OCI-LY7 (cell line): ENCODE measurements around the gene FST. TPM values are rescaled to one million over a fixed set of nuclear protein-coding genes. Genes with fewer than 3 reads are reported as not detected.
A peak's percentile ranks its signal among the peaks of the same experiment; 100 is the strongest.

Source experiments
- BruUV-seq: library from RNA; stranded (reverse); fragments of 400-500 nt; replicated peaks from 2 replicates; lab custom pipeline; 2021; lab: Mats Ljungman, UMichigan
- CTCF ChIA-PET: fragments of 300-600 bp; sonication (Branson Sonifier 250); formaldehyde crosslinking; loops from one replicate; lab custom pipeline; 2022; ENCODE audit warnings: antibody characterized with exemption; ENCODE audit not compliant: unreplicated experiment; lab: Charles Lee
- POLR2A ChIA-PET: fragments of 300-600 bp; sonication (Branson Sonifier 250); formaldehyde crosslinking; loops from one replicate; lab custom pipeline; 2022; ENCODE audit warnings: antibody characterized with exemption; lab: Charles Lee
- DNase-seq: peaks from one replicate; pipeline ENCODE4 v3.0.0-alpha.2; 2015; ENCODE audit warnings: low spot score
- H2AFZ ChIP-seq: fragments of 200-600 bp; sonication (generic), shearing (Covaris generic); 2 replicates; pipeline ENCODE4 v1.6.1; 2014; ENCODE audit warnings: mild to moderate bottlenecking, antibody characterized with exemption, low read length, moderate library complexity
- H3K27ac ChIP-seq: fragments of 200-600 bp; sonication (generic); 2 replicates; pipeline ENCODE4 v1.5.1; 2014; ENCODE audit warnings: mixed run types, low read depth, mild to moderate bottlenecking, moderate library complexity, low read length, inconsistent platforms; ENCODE audit not compliant: poor library complexity, severe bottlenecking
- H3K36me3 ChIP-seq: fragments of 200-600 bp; sonication (generic); 2 replicates; pipeline ENCODE4 v1.6.1; 2014; ENCODE audit warnings: mild to moderate bottlenecking, antibody characterized with exemption, low read length, moderate library complexity, mixed read lengths; ENCODE audit not compliant: insufficient read depth
- H3K4me1 ChIP-seq: fragments of 200-600 bp; sonication (generic); 2 replicates; pipeline ENCODE4 v1.5.1; 2014; ENCODE audit warnings: mild to moderate bottlenecking, low read length; ENCODE audit not compliant: insufficient read depth, poor library complexity, severe bottlenecking
- H3K4me2 ChIP-seq: fragments of 200-600 bp; sonication (generic); 2 replicates; pipeline ENCODE4 v1.6.1; 2014; ENCODE audit warnings: mild to moderate bottlenecking, low read length
- H3K4me3 ChIP-seq: fragments of 200-600 bp; sonication (generic); 2 replicates; pipeline ENCODE4 v1.5.1; 2014; ENCODE audit warnings: mild to moderate bottlenecking, low read depth, low read length; ENCODE audit not compliant: poor library complexity, severe bottlenecking
- H3K79me2 ChIP-seq: fragments of 200-600 bp; sonication (generic); 2 replicates; pipeline ENCODE4 v1.6.1; 2016; ENCODE audit warnings: low read depth, mild to moderate bottlenecking, low read length, moderate library complexity, mixed read lengths; ENCODE audit not compliant: insufficient read depth
- H3K9me2 ChIP-seq: fragments of 200-600 bp; sonication (generic); 2 replicates; pipeline ENCODE4 v1.6.1; 2016; ENCODE audit warnings: mild to moderate bottlenecking, low read length, mixed read lengths; ENCODE audit not compliant: insufficient read depth
- H3K9me3 ChIP-seq: fragments of 200-600 bp; sonication (generic); 2 replicates; pipeline ENCODE4 v1.6.1; 2014; ENCODE audit warnings: mild to moderate bottlenecking, mixed run types, low read length, mixed read lengths
- H4K20me1 ChIP-seq: fragments of 200-600 bp; sonication (generic); 2 replicates; pipeline ENCODE4 v1.6.1; 2014; ENCODE audit warnings: mild to moderate bottlenecking, antibody characterized with exemption, low read length, moderate library complexity, mixed read lengths; ENCODE audit not compliant: insufficient read depth
- EZH2phosphoT487 ChIP-seq: fragments of 200-600 bp; sonication (generic); IDR thresholded peaks from 2 replicates; pipeline ENCODE4 v1.6.1; 2018; ENCODE audit warnings: low read depth, borderline replicate concordance, mild to moderate bottlenecking, mixed run types, antibody characterized with exemption, low read length, moderate library complexity, mixed read lengths
- intact Hi-C: fragments of 100-400 bp; cut with micrococcal nuclease; formaldehyde crosslinking; loops from one replicate; pipeline ENCODE4 v1.10.0; 2022; ENCODE audit not compliant: unreplicated experiment
- total RNA-seq, 2 experiments: library from RNA; depleted of rRNA in 1 of 2; stranded (reverse); fragments of >200 nt in 1 of 2; shearing (Covaris generic) in 1 of 2; gene quantifications; 2 replicates each; pipeline ENCODE4 v1.2.3, GENCODE V29; 2014 to 2022
- TF ChIP-seq, protein P1 (sequence below): fragments of 200-600 bp; sonication (generic); conservative IDR thresholded peaks from 2 replicates; pipeline ENCODE4 v1.5.1; 2014; ENCODE audit warnings: mild to moderate bottlenecking, antibody characterized with exemption, low read length, moderate library complexity, mixed read lengths

Gene FST
- total RNA-seq, 2 experiments from 2014 or later, result not detected

DNA sequence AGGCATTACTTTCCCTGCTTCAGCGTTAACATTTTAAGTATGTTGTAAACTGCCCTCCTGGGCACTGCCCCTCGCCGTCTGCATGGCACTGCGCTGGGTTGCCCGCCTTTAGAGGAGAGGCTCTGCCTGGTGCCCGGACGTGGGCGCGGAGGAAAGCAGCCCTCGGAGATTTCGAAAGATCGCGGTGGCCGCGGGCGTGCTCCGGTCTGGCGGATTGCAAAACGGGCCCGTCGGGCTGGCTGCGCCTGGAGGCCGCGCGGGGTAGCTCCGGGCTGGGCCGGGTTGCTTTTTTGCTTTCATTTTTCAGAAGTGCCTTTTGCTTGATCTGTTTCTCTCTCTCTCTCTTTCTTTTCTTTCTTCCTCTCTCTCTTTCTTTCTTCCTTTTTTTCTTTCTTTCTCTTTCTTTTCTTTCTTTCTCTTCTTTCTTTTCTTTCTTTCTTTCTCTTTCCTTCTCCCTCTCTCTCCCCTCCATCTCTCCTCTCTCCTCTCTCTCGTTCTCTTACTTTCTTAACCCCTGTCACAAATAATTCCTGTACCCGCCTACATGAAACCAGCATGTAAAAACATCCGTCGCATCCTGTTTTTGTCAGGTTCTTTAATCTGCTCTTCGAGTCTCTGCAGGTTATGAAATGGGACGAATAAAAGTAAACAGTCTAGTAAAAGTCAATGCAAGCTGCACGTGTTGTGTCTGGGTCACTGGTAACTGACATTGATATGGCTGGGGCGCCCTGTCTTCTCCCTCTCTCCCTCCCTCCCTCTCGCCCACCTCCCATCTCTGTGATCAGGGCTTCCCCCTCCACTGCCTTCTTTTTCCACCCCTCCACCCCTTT, 1.7 kb downstream of the FST start:
- BruUV-seq, result no TSS peak
- H3K36me3 ChIP-seq, result no peaks in the 10 kb centered on the region
- peak overlapping the region; percentile 72 for H2AFZ ChIP-seq
- H3K4me3 ChIP-seq, result peak overlapping the region; percentile 56
- no peaks in the 10 kb centered on the region for H4K20me1 ChIP-seq
- intact Hi-C loops, result loop anchor here (10.0 kb wide), 1 partner anchor 173 kb away; no protein-coding TSS in a partner anchor
- H3K79me2 ChIP-seq, result no peaks in the 10 kb centered on the region
- H3K4me2 ChIP-seq, result peak overlapping the region; percentile 77
- H3K9me3 ChIP-seq, result no peaks in the 10 kb centered on the region
- DNase-seq, result peak; percentile 23
- peaks cover 6% of the 10 kb centered on the region for H3K4me1 ChIP-seq
- TF ChIP-seq EZH2phosphoT487, result no peak
- TF ChIP-seq, protein P1, sequence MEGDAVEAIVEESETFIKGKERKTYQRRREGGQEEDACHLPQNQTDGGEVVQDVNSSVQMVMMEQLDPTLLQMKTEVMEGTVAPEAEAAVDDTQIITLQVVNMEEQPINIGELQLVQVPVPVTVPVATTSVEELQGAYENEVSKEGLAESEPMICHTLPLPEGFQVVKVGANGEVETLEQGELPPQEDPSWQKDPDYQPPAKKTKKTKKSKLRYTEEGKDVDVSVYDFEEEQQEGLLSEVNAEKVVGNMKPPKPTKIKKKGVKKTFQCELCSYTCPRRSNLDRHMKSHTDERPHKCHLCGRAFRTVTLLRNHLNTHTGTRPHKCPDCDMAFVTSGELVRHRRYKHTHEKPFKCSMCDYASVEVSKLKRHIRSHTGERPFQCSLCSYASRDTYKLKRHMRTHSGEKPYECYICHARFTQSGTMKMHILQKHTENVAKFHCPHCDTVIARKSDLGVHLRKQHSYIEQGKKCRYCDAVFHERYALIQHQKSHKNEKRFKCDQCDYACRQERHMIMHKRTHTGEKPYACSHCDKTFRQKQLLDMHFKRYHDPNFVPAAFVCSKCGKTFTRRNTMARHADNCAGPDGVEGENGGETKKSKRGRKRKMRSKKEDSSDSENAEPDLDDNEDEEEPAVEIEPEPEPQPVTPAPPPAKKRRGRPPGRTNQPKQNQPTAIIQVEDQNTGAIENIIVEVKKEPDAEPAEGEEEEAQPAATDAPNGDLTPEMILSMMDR, result no peak
- no peaks in the 10 kb centered on the region for H3K9me2 ChIP-seq
- CTCF ChIA-PET, result no interaction called here
- POLR2A ChIA-PET, result interaction anchor here (0.6 to 1.2 kb wide), 4 partner anchors 11 to 1850 kb away, joined by 3 to 5 read pairs (median 4); no protein-coding TSS in a partner anchor
- no peak overlapping the region for H3K27ac ChIP-seq

DNA sequence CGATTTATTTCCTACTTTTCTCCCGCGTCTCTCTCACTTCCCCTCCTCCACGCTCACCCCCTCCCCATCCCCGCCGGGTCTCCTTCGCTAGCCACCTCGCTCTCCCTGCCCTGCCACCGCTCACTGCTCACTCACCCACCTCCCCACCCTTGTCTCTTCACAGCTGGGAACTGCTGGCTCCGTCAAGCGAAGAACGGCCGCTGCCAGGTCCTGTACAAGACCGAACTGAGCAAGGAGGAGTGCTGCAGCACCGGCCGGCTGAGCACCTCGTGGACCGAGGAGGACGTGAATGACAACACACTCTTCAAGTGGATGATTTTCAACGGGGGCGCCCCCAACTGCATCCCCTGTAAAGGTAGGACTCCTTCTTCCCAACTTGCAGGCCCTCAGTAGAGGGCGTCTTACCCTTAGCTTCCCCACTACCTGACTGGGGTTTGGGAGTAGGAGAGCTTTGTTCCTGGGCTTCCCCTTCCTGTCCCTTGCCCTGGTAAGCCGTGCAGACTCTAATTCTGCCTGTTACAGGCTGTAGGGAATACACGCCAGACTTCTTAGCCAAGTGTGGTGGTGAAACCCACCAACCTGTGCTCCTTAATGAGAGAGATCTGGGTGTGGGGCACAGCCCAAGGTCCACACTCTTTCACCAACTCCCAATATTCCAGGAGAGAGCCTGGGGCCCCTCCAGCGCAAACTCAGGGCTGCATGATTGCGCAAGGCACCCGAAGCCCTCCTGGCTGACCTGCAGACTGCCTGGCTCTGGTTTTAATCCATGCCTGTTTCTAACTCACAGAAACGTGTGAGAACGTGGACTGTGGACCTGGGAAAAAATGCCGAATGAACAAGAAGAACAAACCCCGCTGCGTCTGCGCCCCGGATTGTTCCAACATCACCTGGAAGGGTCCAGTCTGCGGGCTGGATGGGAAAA, 2.5 kb downstream of the FST start:
- H3K9me3 ChIP-seq, result no peaks in the 10 kb centered on the region
- intact Hi-C loops, result loop anchor here (10.0 kb wide), 1 partner anchor 172 kb away; no protein-coding TSS in a partner anchor
- H3K9me2 ChIP-seq, result no peaks in the 10 kb centered on the region
- no peak overlapping the region for H3K27ac ChIP-seq
- peak overlapping the region; percentile 77 for H3K4me2 ChIP-seq
- no peaks in the 10 kb centered on the region for H4K20me1 ChIP-seq
- H3K4me3 ChIP-seq, result peak overlapping the region; percentile 56
- no peaks in the 10 kb centered on the region for H3K36me3 ChIP-seq
- CTCF ChIA-PET, result interaction anchor here (1.2 kb wide), 1 partner anchor 1036 kb away, joined by 4 read pairs; no protein-coding TSS in a partner anchor
- BruUV-seq, result no TSS peak
- no peaks in the 10 kb centered on the region for H3K79me2 ChIP-seq
- peaks cover 6% of the 10 kb centered on the region for H3K4me1 ChIP-seq
- TF ChIP-seq, protein P1, result peak; percentile 59
- no peak for TF ChIP-seq EZH2phosphoT487
- DNase-seq, result peak; percentile 17
- POLR2A ChIA-PET, result no interaction called here
- peak overlapping the region; percentile 72 for H2AFZ ChIP-seq
